ENCODE measurements around the gene JOSD1.

DNA sequence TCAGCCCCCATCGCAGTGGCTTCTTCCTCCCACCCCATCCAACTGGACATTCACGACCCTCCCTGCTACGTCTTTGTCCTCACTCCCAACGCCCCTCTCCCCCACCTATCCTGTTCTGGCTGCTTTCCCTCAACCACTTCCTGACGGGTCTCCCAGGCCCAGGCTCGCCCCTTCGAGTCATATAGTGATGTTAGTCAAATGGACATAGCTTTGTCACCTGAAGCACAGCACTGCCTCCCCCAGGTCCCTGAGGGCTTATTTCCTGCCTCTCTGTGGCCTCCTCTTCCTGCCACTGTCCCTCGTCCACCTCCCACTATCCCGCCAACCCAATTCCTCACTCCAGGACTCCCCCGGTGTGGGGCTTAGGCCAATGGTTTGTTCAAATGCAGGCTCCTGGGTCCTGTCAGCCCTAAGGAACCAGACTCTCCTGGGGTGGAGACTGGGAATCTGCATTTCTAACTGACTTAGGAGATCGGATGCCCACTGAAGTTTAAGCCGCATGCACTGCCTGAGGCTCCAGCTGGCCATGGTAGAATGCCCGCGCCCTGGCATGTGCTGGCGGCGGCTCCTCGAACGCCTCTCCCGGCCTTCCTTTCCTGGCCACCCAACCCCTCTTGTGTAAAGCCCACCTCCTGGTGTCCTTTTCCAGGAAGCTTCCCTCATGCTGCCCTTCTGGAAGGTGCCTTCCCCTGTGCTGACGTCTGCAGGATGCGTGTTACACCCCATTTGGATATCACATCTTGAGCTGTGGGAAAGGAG, 36.7 kb upstream of the JOSD1 start:
- TF ChIP-seq, protein P1, sequence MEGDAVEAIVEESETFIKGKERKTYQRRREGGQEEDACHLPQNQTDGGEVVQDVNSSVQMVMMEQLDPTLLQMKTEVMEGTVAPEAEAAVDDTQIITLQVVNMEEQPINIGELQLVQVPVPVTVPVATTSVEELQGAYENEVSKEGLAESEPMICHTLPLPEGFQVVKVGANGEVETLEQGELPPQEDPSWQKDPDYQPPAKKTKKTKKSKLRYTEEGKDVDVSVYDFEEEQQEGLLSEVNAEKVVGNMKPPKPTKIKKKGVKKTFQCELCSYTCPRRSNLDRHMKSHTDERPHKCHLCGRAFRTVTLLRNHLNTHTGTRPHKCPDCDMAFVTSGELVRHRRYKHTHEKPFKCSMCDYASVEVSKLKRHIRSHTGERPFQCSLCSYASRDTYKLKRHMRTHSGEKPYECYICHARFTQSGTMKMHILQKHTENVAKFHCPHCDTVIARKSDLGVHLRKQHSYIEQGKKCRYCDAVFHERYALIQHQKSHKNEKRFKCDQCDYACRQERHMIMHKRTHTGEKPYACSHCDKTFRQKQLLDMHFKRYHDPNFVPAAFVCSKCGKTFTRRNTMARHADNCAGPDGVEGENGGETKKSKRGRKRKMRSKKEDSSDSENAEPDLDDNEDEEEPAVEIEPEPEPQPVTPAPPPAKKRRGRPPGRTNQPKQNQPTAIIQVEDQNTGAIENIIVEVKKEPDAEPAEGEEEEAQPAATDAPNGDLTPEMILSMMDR (IDR thresholded peaks at IDR 0.05 in 4 of 5, conservative IDR thresholded peaks at IDR 0.05 in 1 of 5) = no peak
- TF ChIP-seq POLR2A (IDR thresholded peaks at IDR 0.05) = no peak
